GM21367 (cell line): ENCODE results near the gene NOL9.

Source experiments
- ATAC-seq: cut with Tn5 transposase; IDR thresholded peaks from one replicate; pipeline ENCODE4 v1.9.1; 2021; ENCODE audit not compliant: unreplicated experiment

Gene NOL9

DNA sequence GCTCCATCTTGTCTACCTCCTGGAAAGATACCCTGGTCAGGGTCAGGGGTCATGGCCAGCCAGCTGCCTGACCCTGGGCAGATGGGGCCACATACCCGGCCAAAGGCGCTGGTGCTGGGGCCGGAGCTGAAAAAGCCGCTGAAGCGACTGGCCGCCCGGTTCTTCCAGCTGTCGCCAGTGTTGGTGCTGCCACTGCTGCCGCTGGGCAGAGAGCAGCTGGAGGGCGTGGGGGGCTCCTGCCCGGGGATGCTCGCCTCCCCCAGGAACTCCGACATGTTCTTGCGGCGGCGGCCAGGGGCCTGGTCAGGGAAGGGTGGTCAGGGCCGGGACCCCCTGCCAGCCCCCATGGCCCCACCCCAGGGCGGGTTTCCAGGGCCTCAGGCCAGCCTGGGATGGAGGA, 81.2 kb downstream of the NOL9 start:
- no peak for ATAC-seq

GRCh38 chr1:6472391-6472790, 81.9 kb downstream of the NOL9 start:
- ATAC-seq = no peak

- ATAC-seq = no peak
Measured at GRCh38 chr1:6471970-6472368, 82.3 kb downstream of the NOL9 start.
